ENCODE data around the gene ZNHIT1. TPM values are rescaled to one million over a fixed set of nuclear protein-coding genes. Genes with fewer than 3 reads are reported as not detected.

Gene ZNHIT1
- polyA plus RNA-seq, 1 donor (not counting 4 experiments of a cell fraction or from before 2014, with no cell fraction given) = 46.4 TPM

DNA sequence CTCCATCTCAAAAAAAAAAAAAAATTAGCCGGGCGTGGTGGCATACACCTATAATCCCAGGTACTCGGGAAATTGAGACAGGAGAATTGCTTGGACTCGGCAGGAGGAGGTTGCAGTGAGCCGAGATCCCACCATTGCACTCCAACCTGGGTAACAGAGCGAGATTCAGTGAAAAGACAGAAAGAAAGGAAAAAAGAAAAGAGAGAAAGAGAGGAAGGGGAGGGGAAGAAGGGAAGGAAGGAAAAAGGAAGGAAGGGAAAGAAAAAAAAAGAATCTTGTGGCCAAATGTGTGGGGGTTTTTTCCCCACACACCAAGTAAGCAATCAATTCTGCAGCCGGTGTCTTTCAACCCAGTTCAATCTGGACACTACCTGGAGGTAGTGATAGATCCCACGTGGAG, 28.9 kb upstream of the ZNHIT1 start:
- no peak overlapping the region for H2AFZ ChIP-seq (ENCODE audit: control insufficient read depth, low read length)
- no peaks in the 10 kb centered on the region for H3K79me2 ChIP-seq (ENCODE audit: control insufficient read depth, insufficient read depth, low read length)
- no peak overlapping the region for H3K27ac ChIP-seq (ENCODE audit: control insufficient read depth, insufficient read depth, low read length)
- H3K4me3 ChIP-seq (ENCODE audit: control insufficient read depth in 2 of 3, extremely low read depth in 1 of 3, insufficient read depth in 2 of 3, low read depth in 1 of 3, low read length in 3 of 3) = no peak overlapping the region
- no peaks in the 10 kb centered on the region for H4K20me1 ChIP-seq (ENCODE audit: control insufficient read depth, extremely low read depth, insufficient read depth, low read length)
- no peaks in the 10 kb centered on the region for H3K36me3 ChIP-seq (ENCODE audit: control insufficient read depth in 2 of 2, extremely low read depth in 1 of 2, insufficient read depth in 2 of 2, low read length in 2 of 2)
- H3K27me3 ChIP-seq (ENCODE audit: control insufficient read depth, extremely low read depth, insufficient read depth, low read length) = no peaks in the 10 kb centered on the region
- dilution Hi-C loops (cut with MboI; ENCODE audit: extremely low pct_ligation_motif_present, low sequenced_read_pairs) = no loop called here
- no peaks in the 10 kb centered on the region for H3K9me1 ChIP-seq (ENCODE audit: control insufficient read depth, extremely low read depth, insufficient read depth, low read length)
- H3K4me1 ChIP-seq (ENCODE audit: control insufficient read depth, extremely low read depth, insufficient read depth, low read length) = peaks cover 2% of the 10 kb centered on the region
- no peak overlapping the region for H3K4me2 ChIP-seq (ENCODE audit: control insufficient read depth, extremely low read depth, insufficient read depth, low read depth, low read length)
- FAIRE-seq (no peak), DNase-seq (ENCODE audit: low read depth, low spot score) (no peak)
- H3K9me3 ChIP-seq (ENCODE audit: control insufficient read depth, low read depth, low read length) = no peaks in the 10 kb centered on the region
- no peak for TF ChIP-seq EZH2 (IDR thresholded peaks at IDR 0.05; ENCODE audit: low read length)
- TF ChIP-seq, protein P1, sequence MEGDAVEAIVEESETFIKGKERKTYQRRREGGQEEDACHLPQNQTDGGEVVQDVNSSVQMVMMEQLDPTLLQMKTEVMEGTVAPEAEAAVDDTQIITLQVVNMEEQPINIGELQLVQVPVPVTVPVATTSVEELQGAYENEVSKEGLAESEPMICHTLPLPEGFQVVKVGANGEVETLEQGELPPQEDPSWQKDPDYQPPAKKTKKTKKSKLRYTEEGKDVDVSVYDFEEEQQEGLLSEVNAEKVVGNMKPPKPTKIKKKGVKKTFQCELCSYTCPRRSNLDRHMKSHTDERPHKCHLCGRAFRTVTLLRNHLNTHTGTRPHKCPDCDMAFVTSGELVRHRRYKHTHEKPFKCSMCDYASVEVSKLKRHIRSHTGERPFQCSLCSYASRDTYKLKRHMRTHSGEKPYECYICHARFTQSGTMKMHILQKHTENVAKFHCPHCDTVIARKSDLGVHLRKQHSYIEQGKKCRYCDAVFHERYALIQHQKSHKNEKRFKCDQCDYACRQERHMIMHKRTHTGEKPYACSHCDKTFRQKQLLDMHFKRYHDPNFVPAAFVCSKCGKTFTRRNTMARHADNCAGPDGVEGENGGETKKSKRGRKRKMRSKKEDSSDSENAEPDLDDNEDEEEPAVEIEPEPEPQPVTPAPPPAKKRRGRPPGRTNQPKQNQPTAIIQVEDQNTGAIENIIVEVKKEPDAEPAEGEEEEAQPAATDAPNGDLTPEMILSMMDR (optimal IDR thresholded peaks at IDR 0.05 in 1 of 3, IDR thresholded peaks at IDR 0.05 in 1 of 3, conservative IDR thresholded peaks at IDR 0.05 in 1 of 3; ENCODE audit: extremely low read depth in 1 of 3, insufficient read depth in 2 of 3, low read length in 3 of 3) = no peak
- H3K9ac ChIP-seq (ENCODE audit: control insufficient read depth, extremely low read depth, insufficient read depth, low read length) = no peak overlapping the region

DNA sequence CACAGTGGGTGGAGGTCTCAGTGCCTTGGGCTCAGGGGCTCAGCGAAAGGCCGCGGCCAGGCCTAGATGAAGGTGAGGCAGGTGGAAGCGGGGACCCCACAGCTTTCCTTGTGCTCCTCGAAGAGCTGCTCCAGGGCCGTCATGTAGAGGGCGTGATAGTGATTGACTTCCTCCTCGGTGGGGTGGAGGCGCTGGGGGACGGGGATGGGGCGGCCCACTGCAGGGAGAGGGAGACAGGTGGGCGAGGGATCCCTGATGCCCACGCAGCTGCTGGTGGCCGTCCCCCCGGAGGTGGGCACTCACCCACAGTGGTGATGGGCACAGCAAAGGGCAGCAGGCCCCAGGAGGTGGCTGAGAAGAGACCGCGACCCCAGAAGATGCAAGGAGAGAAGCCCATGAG, 22.1 kb upstream of the ZNHIT1 start:
- Histone ChIP-seq H3K27me3 (ENCODE audit: control insufficient read depth, extremely low read depth, insufficient read depth, low read length) (peaks cover 5% of the 10 kb centered on the region), H3K4me1 (ENCODE audit: control insufficient read depth, extremely low read depth, insufficient read depth, low read length) (no peaks in the 10 kb centered on the region), H3K9me1 (ENCODE audit: control insufficient read depth, extremely low read depth, insufficient read depth, low read length) (no peaks in the 10 kb centered on the region), H3K9me3 (ENCODE audit: control insufficient read depth, low read depth, low read length) (no peaks in the 10 kb centered on the region), H2AFZ (ENCODE audit: control insufficient read depth, low read length) (no peak overlapping the region), H3K79me2 (ENCODE audit: control insufficient read depth, insufficient read depth, low read length) (no peaks in the 10 kb centered on the region), H3K9ac (ENCODE audit: control insufficient read depth, extremely low read depth, insufficient read depth, low read length) (no peak overlapping the region), H4K20me1 (ENCODE audit: control insufficient read depth, extremely low read depth, insufficient read depth, low read length) (no peaks in the 10 kb centered on the region), H3K4me2 (ENCODE audit: control insufficient read depth, extremely low read depth, insufficient read depth, low read depth, low read length) (no peak overlapping the region), H3K4me3 (ENCODE audit: control insufficient read depth in 2 of 3, extremely low read depth in 1 of 3, insufficient read depth in 2 of 3, low read depth in 1 of 3, low read length in 3 of 3) (no peak overlapping the region), H3K36me3 (ENCODE audit: control insufficient read depth in 2 of 2, extremely low read depth in 1 of 2, insufficient read depth in 2 of 2, low read length in 2 of 2) (no peaks in the 10 kb centered on the region), H3K27ac (ENCODE audit: control insufficient read depth, insufficient read depth, low read length) (no peak overlapping the region)
- DNase-seq (ENCODE audit: low read depth, low spot score) (no peak), FAIRE-seq (no peak)
- TF ChIP-seq EZH2 (IDR thresholded peaks at IDR 0.05; ENCODE audit: low read length) = no peak
- TF ChIP-seq, protein P1 (optimal IDR thresholded peaks at IDR 0.05 in 1 of 3, IDR thresholded peaks at IDR 0.05 in 1 of 3, conservative IDR thresholded peaks at IDR 0.05 in 1 of 3; ENCODE audit: extremely low read depth in 1 of 3, insufficient read depth in 2 of 3, low read length in 3 of 3) = no peak
- dilution Hi-C loops (cut with MboI; ENCODE audit: extremely low pct_ligation_motif_present, low sequenced_read_pairs) = no loop called here
